HG02623 (cell line): Measurements from ENCODE around the gene SDF2L1.
"Not testable (repeated sequence)": the region's sequence is repeated elsewhere in the genome, so short reads cannot be mapped to it uniquely, and the experiment has no call there.

ENCODE experiments used
- ATAC-seq: cut with Tn5 transposase; IDR thresholded peaks from one replicate; pipeline ENCODE4 v1.9.1; 2021; ENCODE audit warnings: moderate library complexity; ENCODE audit not compliant: unreplicated experiment

SDF2L1 gene, protein sequence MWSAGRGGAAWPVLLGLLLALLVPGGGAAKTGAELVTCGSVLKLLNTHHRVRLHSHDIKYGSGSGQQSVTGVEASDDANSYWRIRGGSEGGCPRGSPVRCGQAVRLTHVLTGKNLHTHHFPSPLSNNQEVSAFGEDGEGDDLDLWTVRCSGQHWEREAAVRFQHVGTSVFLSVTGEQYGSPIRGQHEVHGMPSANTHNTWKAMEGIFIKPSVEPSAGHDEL

GRCh38 chr22:21641789-21642583, at the start of gene SDF2L1:
TSS of gene SDF2L1 (plus strand) at chr22:21642302. CDS start at chr22:21642337, 35 bp downstream.
- peak; percentile 88 for ATAC-seq

DNA sequence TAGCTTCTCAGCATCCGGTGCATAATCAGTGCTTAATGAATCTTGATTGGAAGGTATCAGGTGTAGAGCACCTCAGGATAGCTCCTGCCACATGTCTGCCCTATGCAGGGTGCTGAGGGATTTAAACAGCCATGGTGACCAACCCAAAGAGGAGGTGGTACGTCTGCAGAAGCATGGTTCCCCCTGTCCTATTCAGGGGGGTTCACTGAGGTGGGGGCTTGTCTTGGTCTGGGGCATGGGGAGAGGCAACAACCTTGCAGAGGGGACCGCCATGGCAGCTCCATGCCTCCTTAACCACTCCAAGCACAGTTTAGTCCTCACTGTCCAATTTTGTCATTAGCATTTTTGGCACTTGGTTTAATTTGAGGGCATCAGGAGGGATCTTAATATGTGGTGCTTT, 49.7 kb upstream of the SDF2L1 start:
- no peak for ATAC-seq

- ATAC-seq, result no peak
These were observed 48.5 kb upstream of the SDF2L1 start for GRCh38 chr22:21593406-21594232.

- no peak for ATAC-seq
These were observed 47.1 kb upstream of the SDF2L1 start for GRCh38 chr22:21594865-21595452.

GRCh38 chr22:21596356-21597135, 45.6 kb upstream of the SDF2L1 start:
- ATAC-seq, result not testable (repeated sequence)

DNA sequence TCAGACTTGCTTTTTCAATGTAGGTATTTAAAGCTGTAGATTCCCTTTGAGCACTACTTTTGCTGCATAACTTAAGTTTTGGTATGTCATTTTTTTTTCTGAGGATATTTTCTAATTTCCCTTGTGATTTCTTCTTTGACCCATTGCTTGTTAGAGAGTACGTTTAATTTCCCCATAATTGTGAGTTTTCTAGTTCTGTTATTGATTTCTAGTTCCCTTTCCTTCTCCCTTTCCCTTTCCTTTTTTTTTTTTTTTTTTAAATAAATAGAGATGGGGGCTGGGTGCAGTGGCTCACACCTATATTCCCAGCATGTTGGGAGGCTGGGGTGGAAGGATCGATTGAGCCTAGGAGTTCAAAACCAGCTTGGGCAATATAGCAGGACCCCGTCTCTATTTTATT, 43.8 kb upstream of the SDF2L1 start:
- ATAC-seq, result no peak

DNA sequence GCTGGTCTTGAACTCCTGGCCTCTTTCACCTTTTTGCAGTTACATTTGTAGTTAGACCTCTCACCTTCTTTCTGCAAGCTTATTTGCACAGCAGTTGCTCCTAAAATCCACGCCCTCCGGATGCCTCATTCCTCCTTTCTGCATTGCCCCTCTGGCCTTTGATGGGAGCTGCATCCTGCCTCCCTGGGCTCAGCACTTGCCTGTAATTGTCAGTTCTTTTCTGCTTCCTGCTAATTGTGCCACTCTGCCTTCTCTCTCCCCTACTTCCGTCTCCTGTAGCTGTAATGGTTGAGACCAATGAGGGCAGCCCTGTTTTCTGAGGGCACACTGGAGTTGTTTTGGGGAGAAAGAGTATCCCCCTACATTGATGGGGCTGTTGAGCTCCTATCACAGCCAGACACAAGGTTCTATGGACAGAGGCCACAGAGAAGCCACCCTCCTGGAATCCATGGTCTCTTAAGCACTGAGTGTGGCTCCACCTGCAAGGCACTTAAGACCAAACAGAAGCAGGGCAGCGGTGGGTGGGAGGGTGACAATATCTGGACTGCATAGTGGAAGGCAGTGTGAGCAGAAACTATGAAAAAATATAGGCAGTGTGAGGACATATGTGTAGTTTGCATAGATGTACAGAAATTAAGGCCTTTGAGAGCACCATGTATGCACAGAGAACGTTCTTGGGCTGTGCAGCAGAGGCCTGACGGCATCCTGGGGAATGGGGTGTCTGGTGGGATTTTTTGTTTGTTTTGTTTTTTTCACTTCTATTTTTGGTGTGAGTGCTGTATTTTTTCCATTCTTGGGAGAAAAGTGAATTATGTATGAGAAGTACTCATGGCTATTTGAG, 42.8 kb upstream of the SDF2L1 start:
- no peak for ATAC-seq

DNA sequence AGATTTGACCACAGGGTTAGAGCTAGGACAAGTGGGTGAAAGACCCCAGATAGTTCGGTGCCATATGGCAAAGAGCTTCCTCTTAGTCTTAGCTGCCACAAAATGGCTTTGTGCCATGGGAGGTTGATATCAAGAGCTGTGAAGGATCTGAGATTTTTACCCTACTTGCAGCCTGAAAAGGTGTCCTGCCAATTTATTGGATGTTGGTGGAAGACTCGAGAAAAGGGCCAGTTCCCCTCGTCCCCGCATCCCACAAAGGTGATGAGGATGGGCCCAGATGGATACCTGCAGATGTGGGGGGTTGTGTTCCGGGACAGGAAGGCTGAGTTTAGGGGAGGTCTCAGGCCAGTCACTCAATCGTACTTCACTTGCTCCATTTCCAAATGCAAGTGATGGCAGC, 39.5 kb upstream of the SDF2L1 start:
- ATAC-seq, result no peak

DNA sequence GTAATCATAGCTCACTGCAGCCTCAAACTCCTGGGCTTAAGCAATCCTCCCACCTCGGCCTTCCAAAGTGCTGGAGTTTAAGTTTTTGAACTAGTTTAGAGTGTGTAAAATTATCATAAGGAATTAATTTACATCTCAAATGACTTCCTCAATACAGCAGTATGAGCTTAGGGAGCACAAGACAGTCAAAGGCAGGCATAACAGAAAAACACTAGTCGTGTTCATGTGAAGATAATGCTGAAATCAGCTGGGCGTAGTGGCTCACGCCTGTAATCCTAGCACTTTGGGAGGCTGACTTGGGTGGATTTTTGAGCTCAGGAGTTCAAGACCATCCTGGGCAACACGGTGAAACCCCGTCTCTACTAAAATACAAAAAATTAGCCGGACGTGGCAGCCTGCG, 38.1 kb upstream of the SDF2L1 start:
- ATAC-seq, result no peak

DNA sequence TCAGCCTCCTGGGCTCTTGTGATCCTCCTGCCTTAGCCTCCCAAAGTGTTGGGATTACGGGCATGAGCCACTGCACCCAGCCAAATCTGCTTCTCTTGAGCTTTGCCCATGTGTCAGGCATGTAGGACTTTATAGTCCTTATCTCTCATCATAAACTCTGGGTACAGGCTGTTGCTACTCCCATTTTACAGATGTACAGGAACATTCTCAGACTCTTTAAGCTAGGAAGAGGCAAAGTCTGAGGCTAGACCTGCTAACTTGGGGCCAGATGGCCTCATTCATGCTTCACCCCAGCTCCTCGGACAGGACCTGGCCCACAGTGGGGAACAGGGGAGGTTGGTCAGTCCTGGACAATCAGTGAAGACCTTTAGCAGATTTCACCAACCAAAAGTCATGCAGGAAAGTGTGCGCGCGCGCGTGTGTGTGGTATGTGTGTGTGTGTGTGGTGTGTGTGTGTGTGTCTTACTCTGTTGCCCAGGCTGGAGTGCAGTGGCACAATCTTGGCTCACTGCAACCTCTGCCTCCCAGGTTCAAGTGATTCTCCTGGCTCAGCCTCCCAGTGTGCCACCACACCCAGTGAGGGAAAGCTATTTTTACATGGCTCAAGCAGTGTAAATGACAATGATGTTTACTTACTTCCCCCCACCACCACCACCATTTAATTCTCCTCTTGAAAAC, 36.1 kb upstream of the SDF2L1 start:
- no peak for ATAC-seq

DNA sequence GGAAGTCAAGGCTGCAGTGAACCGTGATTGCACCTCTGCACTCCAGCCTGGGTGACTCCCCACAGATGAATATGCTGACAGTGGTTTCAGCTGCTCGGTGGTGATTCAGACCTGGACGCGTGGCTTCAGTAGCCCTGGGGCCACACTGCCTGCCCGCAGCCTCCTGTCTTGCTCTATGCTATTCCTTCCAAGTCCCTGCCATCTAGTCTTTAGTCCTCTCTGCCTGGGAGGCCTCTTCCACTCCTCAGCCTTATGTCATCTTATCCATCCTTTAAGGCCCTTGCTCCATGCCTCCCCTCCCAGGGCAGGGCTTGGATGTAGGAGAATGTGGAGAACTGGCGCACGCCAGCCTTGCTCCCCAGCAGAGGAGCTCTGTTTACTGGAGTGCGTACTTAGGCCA, 35.3 kb upstream of the SDF2L1 start:
- no peak for ATAC-seq

- ATAC-seq, result not testable (repeated sequence)
These were observed 32.4 kb upstream of the SDF2L1 start for GRCh38 chr22:21609556-21610157.

- ATAC-seq, result no peak
These were observed 30.7 kb upstream of the SDF2L1 start for GRCh38 chr22:21611210-21611977.

DNA sequence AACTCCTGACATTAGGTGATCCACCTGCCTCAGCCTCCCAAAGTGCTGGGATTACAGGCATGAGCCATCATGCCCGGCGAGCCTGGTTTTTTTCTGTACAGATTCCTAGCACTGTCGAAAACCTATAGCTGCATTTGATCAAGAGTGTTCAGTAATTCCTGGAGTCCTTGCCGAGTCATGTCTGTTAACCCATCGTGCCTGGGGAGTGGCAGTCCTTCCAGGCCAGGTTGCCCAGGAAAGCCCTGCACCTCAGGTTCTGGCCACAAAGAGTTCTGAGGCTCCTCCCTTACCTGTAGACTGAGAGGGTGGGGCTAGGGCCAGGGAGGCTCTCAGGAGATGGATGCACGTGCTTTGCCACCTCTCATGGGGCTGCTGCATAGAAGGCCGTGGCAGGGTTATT, 29.2 kb upstream of the SDF2L1 start:
- ATAC-seq, result no peak

GRCh38 chr22:21613553-21614233, 28.4 kb upstream of the SDF2L1 start:
- ATAC-seq, result no peak

DNA sequence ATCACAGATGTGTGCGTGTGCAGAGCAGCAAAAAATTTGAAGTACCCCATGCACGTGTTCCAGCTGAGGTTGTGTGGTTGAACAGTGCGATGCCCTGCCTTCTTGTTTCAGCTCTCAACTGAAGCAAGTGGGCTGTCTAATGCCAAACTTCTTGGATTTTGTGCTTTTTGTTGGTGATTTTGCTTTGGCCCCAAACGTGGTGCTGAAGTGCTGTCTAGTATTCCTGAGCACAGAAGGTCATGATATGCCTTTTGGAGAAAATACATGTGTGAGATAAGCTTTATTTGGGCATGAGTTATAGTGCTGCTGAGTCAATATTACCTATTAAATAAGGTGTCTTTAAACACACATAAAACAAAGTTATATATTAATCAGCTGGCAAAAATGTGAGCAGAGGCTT, 26.4 kb upstream of the SDF2L1 start:
- ATAC-seq, result no peak

GRCh38 chr22:21617337-21617736, 24.8 kb upstream of the SDF2L1 start:
- not testable (repeated sequence) for ATAC-seq
